Upper lobe of right lung (tissue), 1 donor: ENCODE results near the gene GAPT. TPM values are rescaled to one million over a fixed set of nuclear protein-coding genes. Genes with fewer than 3 reads are reported as not detected.
A peak's percentile ranks its signal among the peaks of the same experiment; 100 is the strongest.

Experiments
- ATAC-seq: fragments of 200-7000 bp; cut with Tn5 transposase; one replicate; pipeline ENCODE4 v1.9.1; 2020; ENCODE audit warnings: mild to moderate bottlenecking, moderate library complexity
- DNase-seq: peaks from one replicate; pipeline ENCODE4 v3.0.0-alpha.2; 2020
- H3K27ac ChIP-seq: fragments of 200-600 bp; one replicate; pipeline ENCODE4 v1.8.0; 2022
- H3K27me3 ChIP-seq: fragments of 200-600 bp; one replicate; pipeline ENCODE4 v1.8.0; 2022; ENCODE audit warnings: mild to moderate bottlenecking
- H3K36me3 ChIP-seq: fragments of 200-600 bp; one replicate; pipeline ENCODE4 v1.8.0; 2022
- H3K4me1 ChIP-seq: fragments of 200-600 bp; one replicate; pipeline ENCODE4 v1.8.0; 2022
- H3K4me3 ChIP-seq: fragments of 200-600 bp; one replicate; pipeline ENCODE4 v1.8.0; 2022; ENCODE audit warnings: mild to moderate bottlenecking
- H3K9me3 ChIP-seq: fragments of 200-600 bp; one replicate; pipeline ENCODE4 v1.8.0; 2022
- intact Hi-C: fragments of 100-400 bp; cut with DNase I; formaldehyde crosslinking; loops from one replicate; pipeline ENCODE4 v1.11.0; 2022
- microRNA-seq: library from miRNA; unstranded; fragments of <30 nt; microRNA quantifications from one replicate; pipeline ENCODE4 v1.2.0, GENCODE V29; 2020; ENCODE audit warnings: borderline microRNAs expressed
- total RNA-seq: library from RNA; stranded (reverse); fragmentation: NEBNext Ultra II Directional; extraction: Animal tissue kit (Norgen Biotek cat#: 25700); gene quantifications from one replicate; pipeline ENCODE4 v1.2.1, GENCODE V29; 2021
- TF ChIP-seq, protein P1 (sequence below): fragments of 200-600 bp; IDR thresholded peaks from one replicate; pipeline ENCODE4 v1.8.0; 2022; ENCODE audit warnings: antibody characterized with exemption
- donor health status: DM: no; HTN: yes; CAD: no; lungs with severe emphysema.

Gene GAPT
- total RNA-seq, 1 donor from 2014 or later = 5.2 TPM

DNA sequence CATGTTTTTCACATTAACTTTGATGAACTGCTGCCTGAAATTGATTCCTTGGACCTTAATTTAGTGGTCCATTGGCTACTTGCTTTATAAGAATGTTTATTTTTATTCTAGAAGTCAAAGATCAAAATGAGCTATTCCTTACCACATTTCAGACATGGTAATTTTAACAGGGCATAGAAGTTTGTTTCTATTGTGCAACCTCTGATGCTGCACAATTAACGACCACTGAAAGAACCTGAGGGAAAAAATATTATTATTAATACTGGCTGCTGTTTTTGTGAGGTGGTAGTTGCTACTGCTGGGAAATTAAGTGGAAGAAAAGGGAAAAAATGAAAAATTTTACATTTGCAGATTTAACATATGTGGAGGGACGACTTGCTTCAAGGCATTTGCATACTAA, 53.7 kb downstream of the GAPT start:
- DNase-seq = no peak
- H3K9me3 ChIP-seq = no peaks in the 10 kb centered on the region
- H3K4me3 ChIP-seq = no peak overlapping the region
- no peaks in the 10 kb centered on the region for H3K27me3 ChIP-seq
- TF ChIP-seq, protein P1, sequence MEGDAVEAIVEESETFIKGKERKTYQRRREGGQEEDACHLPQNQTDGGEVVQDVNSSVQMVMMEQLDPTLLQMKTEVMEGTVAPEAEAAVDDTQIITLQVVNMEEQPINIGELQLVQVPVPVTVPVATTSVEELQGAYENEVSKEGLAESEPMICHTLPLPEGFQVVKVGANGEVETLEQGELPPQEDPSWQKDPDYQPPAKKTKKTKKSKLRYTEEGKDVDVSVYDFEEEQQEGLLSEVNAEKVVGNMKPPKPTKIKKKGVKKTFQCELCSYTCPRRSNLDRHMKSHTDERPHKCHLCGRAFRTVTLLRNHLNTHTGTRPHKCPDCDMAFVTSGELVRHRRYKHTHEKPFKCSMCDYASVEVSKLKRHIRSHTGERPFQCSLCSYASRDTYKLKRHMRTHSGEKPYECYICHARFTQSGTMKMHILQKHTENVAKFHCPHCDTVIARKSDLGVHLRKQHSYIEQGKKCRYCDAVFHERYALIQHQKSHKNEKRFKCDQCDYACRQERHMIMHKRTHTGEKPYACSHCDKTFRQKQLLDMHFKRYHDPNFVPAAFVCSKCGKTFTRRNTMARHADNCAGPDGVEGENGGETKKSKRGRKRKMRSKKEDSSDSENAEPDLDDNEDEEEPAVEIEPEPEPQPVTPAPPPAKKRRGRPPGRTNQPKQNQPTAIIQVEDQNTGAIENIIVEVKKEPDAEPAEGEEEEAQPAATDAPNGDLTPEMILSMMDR = no peak
- intact Hi-C loops = no loop called here
- no peak for ATAC-seq
- no peaks in the 10 kb centered on the region for H3K4me1 ChIP-seq
- no peaks in the 10 kb centered on the region for H3K36me3 ChIP-seq
- no peak overlapping the region for H3K27ac ChIP-seq

DNA sequence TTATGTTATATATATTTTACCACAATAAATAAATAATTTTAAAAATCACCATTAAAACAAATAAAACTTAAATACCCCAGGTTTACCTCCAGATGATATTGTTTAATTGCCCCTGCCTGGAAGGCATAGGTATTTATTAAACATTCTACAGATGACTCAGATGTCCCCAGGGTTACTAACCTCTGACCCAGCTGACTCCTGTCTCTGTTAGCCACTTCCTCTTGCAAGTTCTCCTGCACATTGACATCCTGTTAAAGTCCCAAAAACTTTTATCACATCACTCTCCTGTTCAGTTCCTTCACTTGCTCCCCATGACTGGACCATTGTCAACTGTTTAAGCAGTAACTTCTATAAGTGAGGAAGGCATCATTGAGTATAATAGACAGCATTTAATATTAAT, 54.7 kb downstream of the GAPT start:
- no peaks in the 10 kb centered on the region for H3K27me3 ChIP-seq
- intact Hi-C loops = no loop called here

More for the DNA sequence above, 54.7 kb downstream of the GAPT start:
- H3K4me1 ChIP-seq = no peaks in the 10 kb centered on the region
- H3K4me3 ChIP-seq = no peak overlapping the region
- ATAC-seq (peak; percentile 80), DNase-seq (no peak)
- H3K36me3 ChIP-seq = no peaks in the 10 kb centered on the region
- TF ChIP-seq, protein P1 = no peak
- H3K27ac ChIP-seq = no peak overlapping the region
- H3K9me3 ChIP-seq = no peaks in the 10 kb centered on the region

Small RNAs within 50 kb of the gene (microRNA-seq; reads per million reads assigned to microRNA genes)
- gene MIR548AE2 = not detected

Other genes starting within 250 kb of the GAPT start
- gene PLK2, start 31.3 kb upstream of the GAPT start, total RNA-seq = 41.1 TPM
- 0.67 TPM for gene RAB3C, start 91.6 kb downstream of the GAPT start, total RNA-seq